ENCODE data around the gene SLC12A9. TPM values are rescaled to one million over a fixed set of nuclear protein-coding genes. Genes with fewer than 3 reads are reported as not detected.

SLC12A9 gene
- total RNA-seq, 1 experiment from 2014 or later: 24.6 TPM

DNA sequence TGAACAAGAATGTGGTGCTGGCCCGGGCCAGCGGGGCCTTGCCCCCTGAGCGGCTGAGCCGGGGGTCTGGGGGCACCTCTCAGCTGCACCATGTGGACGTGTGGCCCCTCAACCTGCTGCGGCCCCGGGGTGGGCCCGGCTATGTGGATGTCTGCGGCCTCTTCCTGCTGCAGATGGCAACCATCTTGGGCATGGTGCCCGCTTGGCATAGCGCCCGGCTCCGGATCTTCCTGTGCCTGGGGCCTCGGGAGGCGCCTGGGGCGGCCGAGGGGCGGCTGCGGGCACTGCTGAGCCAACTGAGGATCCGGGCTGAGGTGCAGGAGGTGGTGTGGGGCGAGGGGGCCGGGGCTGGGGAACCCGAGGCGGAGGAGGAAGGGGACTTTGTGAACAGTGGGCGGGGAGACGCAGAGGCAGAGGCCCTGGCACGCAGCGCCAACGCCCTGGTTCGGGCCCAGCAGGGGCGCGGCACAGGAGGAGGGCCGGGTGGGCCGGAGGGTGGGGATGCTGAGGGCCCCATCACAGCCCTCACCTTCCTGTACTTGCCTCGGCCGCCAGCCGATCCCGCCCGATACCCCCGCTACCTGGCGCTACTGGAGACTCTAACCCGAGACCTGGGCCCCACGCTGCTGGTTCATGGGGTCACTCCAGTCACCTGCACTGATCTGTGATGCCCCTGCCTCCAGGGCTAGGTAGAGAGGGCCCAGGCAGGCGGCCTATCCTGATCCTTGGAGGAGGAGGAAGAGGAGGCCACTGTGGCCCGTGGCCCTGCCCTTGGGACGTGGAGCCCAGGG, 13.6 kb downstream of the SLC12A9 start:
- no peaks in the 10 kb centered on the region for H3K27me3 ChIP-seq (ENCODE audit: insufficient read depth, low read length)
- H3K4me1 ChIP-seq (ENCODE audit: control insufficient read depth in 1 of 2, insufficient read depth in 2 of 2, low read length in 2 of 2): peaks cover 25 to 39% of the 10 kb centered on the region in 2 experiments
- no peak overlapping the region for H2AFZ ChIP-seq (ENCODE audit: low read depth, low read length, poor library complexity, severe bottlenecking)
- H3K9ac ChIP-seq (ENCODE audit: low read length): peak overlapping the region; percentile 99
- peaks cover 2 to 7% of the 10 kb centered on the region in 2 experiments; a peak in 2 of 4 replicates for H3K36me3 ChIP-seq (ENCODE audit: control insufficient read depth in 1 of 2, insufficient read depth in 2 of 2, low read length in 2 of 2)
- ATAC-seq (peak; percentile 75), DNase-seq (ENCODE audit: low read depth, low spot score) (peak; percentile 55)
- H3K4me3 ChIP-seq (replicated peaks in 1 of 2; ENCODE audit: low read depth in 1 of 2, low read length in 2 of 2): peak overlapping the region; percentile 90 to 95
- no peaks in the 10 kb centered on the region for H3K9me2 ChIP-seq (ENCODE audit: insufficient read depth)
- RAD21 ChIA-PET (ENCODE audit: low non-redundant PET in 1 of 2, low total read pairs in 2 of 2, uncharacterized antibody in 2 of 2, unreplicated experiment in 2 of 2): no interaction called here
- intact Hi-C loops (cut with micrococcal nuclease): no loop called here
- no peaks in the 10 kb centered on the region for H3K9me3 ChIP-seq (ENCODE audit: control insufficient read depth in 1 of 2, insufficient read depth in 1 of 2, low read depth in 1 of 2, low read length in 2 of 2)
- peak overlapping the region; percentile 100 for H3K27ac ChIP-seq (ENCODE audit: low read depth, low read length)
- peak overlapping the region; percentile 89 for H3K4me2 ChIP-seq (ENCODE audit: low read length)
- POLR2A ChIA-PET: interaction anchor here (1.0 to 1.1 kb wide), 2 partner anchors 14 to 24 kb away, joined by 5 read pairs; partner anchors contain the start of genes SLC12A9 and UFSP1
- H3K79me2 ChIP-seq (ENCODE audit: insufficient read depth, low read length): peaks cover 35% of the 10 kb centered on the region
- CTCF ChIA-PET: no interaction called here
- no peaks in the 10 kb centered on the region for H4K20me1 ChIP-seq (ENCODE audit: insufficient read depth)
- BruUV-seq (replicated peaks): no TSS peak
- TF ChIP-seq ATF3 (IDR thresholded peaks at IDR 0.05) (no peak), POLR2AphosphoS5 (IDR thresholded peaks at IDR 0.05; ENCODE audit: low read depth, low read length) (peak; percentile 59), CBX3 (IDR thresholded peaks at IDR 0.05; ENCODE audit: low read depth) (no peak), TCF7L2 (IDR thresholded peaks at IDR 0.05; ENCODE audit: borderline replicate concordance, extremely low read depth, insufficient read depth, insufficient read length) (no peak), ZNF274 (IDR thresholded peaks at IDR 0.05; ENCODE audit: low read depth, low read length) (no peak), ZFX (IDR thresholded peaks at IDR 0.05) (peak; percentile 66), ELF1 (IDR thresholded peaks at IDR 0.05; ENCODE audit: borderline replicate concordance, low read depth) (no peak), EZH2 (IDR thresholded peaks at IDR 0.05) (no peak), RAD21 (IDR thresholded peaks at IDR 0.05; ENCODE audit: low read depth) (no peak), ZBTB33 (IDR thresholded peaks at IDR 0.05; ENCODE audit: extremely low read depth, insufficient replicate concordance, low read length) (peak; percentile 13), EGR1 (IDR thresholded peaks at IDR 0.05; ENCODE audit: low read depth) (no peak), JUND (IDR thresholded peaks at IDR 0.05) (no peak), YY1 (IDR thresholded peaks at IDR 0.05; ENCODE audit: extremely low read depth, insufficient replicate concordance, low read depth, low read length) (peak; percentile 57), FOSL1 (IDR thresholded peaks at IDR 0.05; ENCODE audit: low read depth) (no peak), EZH2phosphoT487 (IDR thresholded peaks at IDR 0.05; ENCODE audit: borderline replicate concordance) (no peak), SP1 (IDR thresholded peaks at IDR 0.05; ENCODE audit: low read depth) (no peak)
- TF ChIP-seq, protein P1, sequence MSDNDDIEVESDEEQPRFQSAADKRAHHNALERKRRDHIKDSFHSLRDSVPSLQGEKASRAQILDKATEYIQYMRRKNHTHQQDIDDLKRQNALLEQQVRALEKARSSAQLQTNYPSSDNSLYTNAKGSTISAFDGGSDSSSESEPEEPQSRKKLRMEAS (IDR thresholded peaks at IDR 0.05): no peak
- TF ChIP-seq, protein P2, sequence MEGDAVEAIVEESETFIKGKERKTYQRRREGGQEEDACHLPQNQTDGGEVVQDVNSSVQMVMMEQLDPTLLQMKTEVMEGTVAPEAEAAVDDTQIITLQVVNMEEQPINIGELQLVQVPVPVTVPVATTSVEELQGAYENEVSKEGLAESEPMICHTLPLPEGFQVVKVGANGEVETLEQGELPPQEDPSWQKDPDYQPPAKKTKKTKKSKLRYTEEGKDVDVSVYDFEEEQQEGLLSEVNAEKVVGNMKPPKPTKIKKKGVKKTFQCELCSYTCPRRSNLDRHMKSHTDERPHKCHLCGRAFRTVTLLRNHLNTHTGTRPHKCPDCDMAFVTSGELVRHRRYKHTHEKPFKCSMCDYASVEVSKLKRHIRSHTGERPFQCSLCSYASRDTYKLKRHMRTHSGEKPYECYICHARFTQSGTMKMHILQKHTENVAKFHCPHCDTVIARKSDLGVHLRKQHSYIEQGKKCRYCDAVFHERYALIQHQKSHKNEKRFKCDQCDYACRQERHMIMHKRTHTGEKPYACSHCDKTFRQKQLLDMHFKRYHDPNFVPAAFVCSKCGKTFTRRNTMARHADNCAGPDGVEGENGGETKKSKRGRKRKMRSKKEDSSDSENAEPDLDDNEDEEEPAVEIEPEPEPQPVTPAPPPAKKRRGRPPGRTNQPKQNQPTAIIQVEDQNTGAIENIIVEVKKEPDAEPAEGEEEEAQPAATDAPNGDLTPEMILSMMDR (IDR thresholded peaks at IDR 0.05 in 2 of 3, conservative IDR thresholded peaks at IDR 0.05 in 1 of 3; ENCODE audit: borderline replicate concordance in 1 of 3, insufficient read depth in 1 of 3, low read depth in 2 of 3, low read length in 2 of 3): 0 out of 6 replicates have a peak, but pooled peaks of 1 of the 3 experiments have one; percentile 2
